GM10248 (cell line): ENCODE results near the gene ERICH2.

Source experiments
- CTCF ChIA-PET: fragments of 300-600 bp; sonication (Branson Sonifier 250); formaldehyde crosslinking; extraction: SDS; loops from one replicate; lab custom pipeline; 2021; ENCODE audit warnings: antibody characterized with exemption; lab: Yijun Ruan, JAX
- POLR2A ChIA-PET: fragments of 350-650 bp; sonication (Branson Sonifier 250); formaldehyde crosslinking; extraction: SDS; loops from one replicate; lab custom pipeline; 2020; ENCODE audit warnings: antibody characterized with exemption; lab: Yijun Ruan, JAX
- DNase-seq: peaks from one replicate; pipeline ENCODE4 v3.0.0; 2012; ENCODE audit errors: extremely low spot score
- CTCF ChIP-seq: IDR thresholded peaks from 2 replicates; pipeline ENCODE4 v1.5.1; 2012; ENCODE audit warnings: mild to moderate bottlenecking, low read depth; ENCODE audit errors: extremely low read depth, missing control alignments, control extremely low read depth

The ERICH2 gene

GRCh38 chr2:170822290-170823087, 52.3 kb downstream of the ERICH2 start:
- ChIA-PET POLR2A (no interaction called here), CTCF (no interaction called here)
- peak; percentile 38 for DNase-seq
- TF ChIP-seq CTCF: peak; percentile 9

GRCh38 chr2:170823088-170823897, 53.1 kb downstream of the ERICH2 start:
- DNase-seq: no peak
- no peak for TF ChIP-seq CTCF
- CTCF ChIA-PET: interaction anchor here (2.1 kb wide), 1 partner anchor 11 kb away, joined by 10 read pairs; no protein-coding TSS in a partner anchor
- POLR2A ChIA-PET: no interaction called here

GRCh38 chr2:170823898-170824215, 53.7 kb downstream of the ERICH2 start:
- CTCF ChIA-PET: interaction anchor here (2.1 kb wide), 1 partner anchor 11 kb away, joined by 10 read pairs; no protein-coding TSS in a partner anchor
- no peak for DNase-seq
- POLR2A ChIA-PET: no interaction called here
- no peak for TF ChIP-seq CTCF

GRCh38 chr2:170824526-170825015, 54.4 kb downstream of the ERICH2 start:
- POLR2A ChIA-PET: no interaction called here
- no peak for DNase-seq
- CTCF ChIA-PET: interaction anchor here (1.3 to 2.1 kb wide), 3 partner anchors 9 to 12 kb away, joined by 4 to 10 read pairs (median 6); no protein-coding TSS in a partner anchor
- no peak for TF ChIP-seq CTCF

- TF ChIP-seq CTCF: no peak
- DNase-seq: no peak
- ChIA-PET POLR2A (no interaction called here), CTCF (interaction anchor here (0.8 to 1.9 kb wide), 2 partner anchors 16 to 45 kb away, joined by 3 to 8 read pairs; no protein-coding TSS in a partner anchor)
Observed at GRCh38 chr2:170827841-170828532, 57.8 kb downstream of the ERICH2 start.

- ChIA-PET CTCF (no interaction called here), POLR2A (no interaction called here)
- DNase-seq: no peak
- TF ChIP-seq CTCF: no peak
Observed at GRCh38 chr2:170828533-170828916, 58.3 kb downstream of the ERICH2 start.
